GM23248 (cell line): ENCODE measurements around the gene ADAT2.

Source experiments
- EZH2 ChIP-seq: fragments of 200-600 bp; sonication (generic); IDR thresholded peaks from 2 replicates; pipeline ENCODE4 v1.6.1; 2018; ENCODE audit warnings: antibody characterized with exemption, mild to moderate bottlenecking; ENCODE audit not compliant: insufficient read depth, poor library complexity, severe bottlenecking
- EZH2phosphoT487 ChIP-seq: fragments of 200-600 bp; sonication (generic); IDR thresholded peaks from 2 replicates; pipeline ENCODE4 v1.6.1; 2018; ENCODE audit warnings: antibody characterized with exemption, moderate library complexity, mild to moderate bottlenecking, low read depth; ENCODE audit not compliant: insufficient read depth

DNA sequence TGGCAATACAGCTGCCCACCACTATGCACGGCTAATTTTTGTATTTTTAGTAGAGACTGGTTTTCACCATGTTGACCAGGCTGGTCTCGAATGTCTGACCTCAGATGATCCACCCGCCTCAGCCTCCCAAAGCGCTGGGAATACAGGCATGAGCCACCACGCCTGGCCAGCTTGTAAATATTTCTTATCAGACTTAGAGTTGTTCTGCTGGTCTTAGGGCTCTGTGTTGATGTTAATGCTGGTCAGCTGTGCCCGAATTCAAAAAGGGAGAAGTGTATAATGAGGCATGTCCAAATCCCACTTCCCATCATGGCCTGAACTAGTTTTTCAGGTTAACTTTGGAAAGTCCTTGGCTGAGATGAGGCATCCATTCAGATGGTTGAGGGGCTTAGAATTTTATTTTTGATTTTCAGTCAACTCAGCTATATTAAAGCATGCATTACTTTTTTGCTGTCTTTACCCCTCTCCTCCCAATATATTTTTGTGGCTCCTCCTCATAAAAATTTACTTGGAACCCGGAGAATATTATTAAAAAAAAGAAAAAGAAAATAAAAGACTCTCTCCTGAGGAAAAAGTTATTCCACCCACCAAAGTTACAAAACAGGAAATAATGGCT lies 47.7 kb downstream of the ADAT2 start:
- no peak for TF ChIP-seq EZH2
- no peak for TF ChIP-seq EZH2phosphoT487
